Activated T-helper 2 cell treated with anti-CD3 and anti-CD28 coated beads, Interferon-gamma antibody, Interleukin-2, Interleukin-4, amounts not matched to agents 10 μg/mL and 5 μg/mL and 100 μg/mL, durations not matched to agents 14 hours and 24 hours and 36 hours (primary cell): ENCODE data around the gene NOSTRIN. TPM values are rescaled to one million over a fixed set of nuclear protein-coding genes. Genes with fewer than 3 reads are reported as not detected.

ENCODE experiments used
- DNase-seq: peaks from one replicate; pipeline ENCODE4 v3.0.0; 2021; ENCODE audit warnings: low spot score
- H3K27ac Mint-ChIP-seq: one replicate; pipeline ENCODE4 v1.8.0; 2021; ENCODE audit warnings: mixed read lengths
- H3K27me3 Mint-ChIP-seq: one replicate; pipeline ENCODE4 v1.8.0; 2021; ENCODE audit warnings: low read depth, mixed read lengths
- H3K36me3 Mint-ChIP-seq: one replicate; pipeline ENCODE4 v1.8.0; 2021; ENCODE audit warnings: low read depth, mixed read lengths
- H3K4me1 Mint-ChIP-seq: one replicate; pipeline ENCODE4 v1.8.0; 2021; ENCODE audit warnings: low read depth, mixed read lengths
- H3K4me3 Mint-ChIP-seq: one replicate; pipeline ENCODE4 v1.8.0; 2021; ENCODE audit warnings: low read depth, mild to moderate bottlenecking, moderate library complexity, mixed read lengths
- H3K9me3 Mint-ChIP-seq: one replicate; pipeline ENCODE4 v1.8.0; 2021; ENCODE audit warnings: mixed read lengths
- intact Hi-C: fragments of 100-400 bp; cut with micrococcal nuclease; formaldehyde crosslinking; loops from one replicate; pipeline ENCODE4 v1.15.1; 2023
- total RNA-seq: library from RNA; stranded (reverse); gene quantifications from 2 replicates; pipeline ENCODE4 v1.2.3, GENCODE V29; 2022

The NOSTRIN gene
- total RNA-seq, 1 donor from 2014 or later = not detected

DNA sequence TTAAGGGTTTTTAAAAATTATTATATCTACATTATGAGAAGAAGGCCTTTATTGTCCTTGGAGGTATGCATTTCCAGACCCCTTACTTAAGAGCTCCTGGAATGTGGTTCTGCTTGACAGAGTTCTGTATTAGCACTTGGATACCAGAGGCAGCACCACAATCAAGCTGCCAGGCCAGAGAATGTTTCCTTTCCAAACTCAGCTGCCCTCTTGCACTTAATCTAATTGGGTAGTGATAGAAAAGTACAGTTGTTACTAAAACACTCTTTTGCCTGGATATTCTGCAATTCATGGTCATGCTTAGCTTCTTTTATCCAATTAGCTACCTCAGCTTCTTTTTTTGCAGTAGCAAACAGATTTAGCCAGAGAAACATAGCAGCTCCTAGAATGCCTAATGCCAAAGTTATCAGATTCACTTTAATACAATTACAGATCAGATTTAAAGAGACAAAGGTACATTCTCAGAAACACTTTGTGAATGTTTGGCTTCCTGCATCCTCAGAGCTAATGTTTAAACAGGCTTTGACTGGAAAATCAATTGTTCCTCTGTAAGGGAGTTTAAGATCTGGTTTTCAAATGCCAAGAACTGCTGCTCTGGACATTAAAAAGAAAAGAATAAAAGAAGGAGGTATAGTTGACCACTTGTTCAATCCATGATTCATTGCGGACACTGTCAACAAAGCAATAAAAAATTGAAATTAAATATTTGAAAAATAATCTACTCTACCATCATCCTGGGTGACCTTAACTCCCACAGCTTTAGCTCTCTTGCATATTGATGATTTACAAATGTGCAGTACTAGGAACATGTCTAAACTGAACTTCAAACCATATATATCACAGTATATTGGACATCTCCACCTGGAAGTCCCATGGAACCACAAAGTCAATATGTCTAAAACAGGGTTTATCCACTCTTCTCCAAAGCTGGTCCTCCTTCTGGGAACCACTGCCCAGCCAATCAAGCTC is 12.8 kb downstream of the NOSTRIN start:
- no peaks in the 10 kb centered on the region for H3K4me1 Mint-ChIP-seq
- no peaks in the 10 kb centered on the region for H3K9me3 Mint-ChIP-seq
- H3K4me3 Mint-ChIP-seq = no peak overlapping the region
- H3K27me3 Mint-ChIP-seq = peaks cover 21% of the 10 kb centered on the region
- intact Hi-C loops = no loop called here
- H3K27ac Mint-ChIP-seq = no peak overlapping the region
- H3K36me3 Mint-ChIP-seq = no peaks in the 10 kb centered on the region
- DNase-seq = no peak

- Mint-ChIP-seq H3K4me3 (no peak overlapping the region), H3K36me3 (no peaks in the 10 kb centered on the region), H3K4me1 (no peaks in the 10 kb centered on the region), H3K27ac (no peak overlapping the region), H3K27me3 (peaks cover 17% of the 10 kb centered on the region), H3K9me3 (no peaks in the 10 kb centered on the region)
- intact Hi-C loops = no loop called here
- no peak for DNase-seq
Observed at GRCh38 chr2:168816369-168816768, 13.9 kb downstream of the NOSTRIN start.

DNA sequence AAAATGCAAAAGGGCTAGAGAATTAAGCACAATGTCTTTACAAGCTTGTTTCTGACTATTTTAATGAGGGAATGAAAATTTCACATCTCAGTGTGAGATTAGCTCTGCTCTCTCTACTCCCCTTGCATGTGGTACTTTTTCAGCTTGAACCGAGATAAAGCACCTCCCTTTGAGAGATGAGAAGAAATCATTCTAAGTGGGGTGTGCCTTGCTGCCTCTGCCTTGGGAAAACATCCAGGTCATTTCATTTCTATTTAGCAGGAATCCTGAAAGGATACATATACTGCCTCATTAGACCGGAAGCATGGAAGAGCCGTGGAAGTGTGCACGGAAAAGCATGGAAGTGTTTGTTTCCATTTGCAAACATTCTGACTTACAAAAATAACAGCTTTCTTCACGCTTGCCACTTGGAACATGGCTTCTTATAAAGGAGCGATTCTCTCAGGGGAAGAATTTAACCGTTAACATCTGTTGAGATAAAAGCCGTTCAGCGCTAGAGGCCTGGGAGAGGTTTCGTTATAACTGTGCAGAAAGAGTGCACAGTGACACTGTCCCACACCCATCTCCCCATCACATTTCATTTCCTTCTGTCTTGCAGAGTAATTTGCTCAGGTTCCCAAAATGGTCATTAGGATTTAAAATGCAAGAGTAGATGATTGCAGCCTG is 16.7 kb downstream of the NOSTRIN start:
- intact Hi-C loops = no loop called here
- no peak for DNase-seq
- no peak overlapping the region for H3K4me3 Mint-ChIP-seq
- no peaks in the 10 kb centered on the region for H3K9me3 Mint-ChIP-seq
- no peak overlapping the region for H3K27ac Mint-ChIP-seq
- H3K36me3 Mint-ChIP-seq = no peaks in the 10 kb centered on the region
- H3K27me3 Mint-ChIP-seq = peaks cover 13% of the 10 kb centered on the region
- no peaks in the 10 kb centered on the region for H3K4me1 Mint-ChIP-seq

GRCh38 chr2:168819829-168820489 is 17.5 kb downstream of the NOSTRIN start:
- Mint-ChIP-seq H3K4me3 (no peak overlapping the region), H3K4me1 (no peaks in the 10 kb centered on the region), H3K9me3 (no peaks in the 10 kb centered on the region), H3K36me3 (no peaks in the 10 kb centered on the region), H3K27ac (no peak overlapping the region), H3K27me3 (peaks cover 9% of the 10 kb centered on the region)
- DNase-seq = no peak
- intact Hi-C loops = no loop called here

- Mint-ChIP-seq H3K27me3 (peaks cover 7% of the 10 kb centered on the region), H3K9me3 (no peaks in the 10 kb centered on the region), H3K4me1 (no peaks in the 10 kb centered on the region), H3K27ac (no peak overlapping the region), H3K4me3 (no peak overlapping the region), H3K36me3 (no peaks in the 10 kb centered on the region)
- intact Hi-C loops = no loop called here
- DNase-seq = no peak
Observed at GRCh38 chr2:168821577-168821976, 19.1 kb downstream of the NOSTRIN start.

DNA sequence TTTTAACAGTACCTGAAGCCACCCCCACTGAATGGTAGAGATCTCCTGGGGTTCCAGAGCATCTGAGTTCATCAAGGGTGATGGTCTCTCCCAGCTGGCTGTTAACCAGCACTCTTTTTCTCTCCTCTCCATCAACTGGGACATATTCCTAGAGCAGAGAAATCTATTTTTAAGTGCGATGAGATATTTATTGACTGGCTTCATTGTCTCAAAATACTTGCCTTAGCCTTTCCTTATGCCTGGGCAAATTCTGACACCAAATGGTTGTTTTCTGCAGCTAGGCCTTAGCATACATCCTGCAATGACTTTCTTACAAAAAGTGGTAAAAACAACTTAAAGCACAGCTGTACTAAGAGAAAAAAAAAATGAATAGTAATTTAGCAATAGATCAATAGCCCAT is 19.6 kb downstream of the NOSTRIN start:
- no peak overlapping the region for H3K27ac Mint-ChIP-seq
- peaks cover 6% of the 10 kb centered on the region for H3K27me3 Mint-ChIP-seq
- H3K4me3 Mint-ChIP-seq = no peak overlapping the region
- H3K4me1 Mint-ChIP-seq = no peaks in the 10 kb centered on the region
- H3K36me3 Mint-ChIP-seq = no peaks in the 10 kb centered on the region
- DNase-seq = no peak
- intact Hi-C loops = no loop called here
- H3K9me3 Mint-ChIP-seq = no peaks in the 10 kb centered on the region

- no peak for DNase-seq
- Mint-ChIP-seq H3K9me3 (no peaks in the 10 kb centered on the region), H3K36me3 (no peaks in the 10 kb centered on the region), H3K4me1 (no peaks in the 10 kb centered on the region), H3K27me3 (peaks cover 2% of the 10 kb centered on the region), H3K27ac (no peak overlapping the region), H3K4me3 (no peak overlapping the region)
- intact Hi-C loops = no loop called here
Observed at GRCh38 chr2:168825126-168825525, 22.7 kb downstream of the NOSTRIN start.

DNA sequence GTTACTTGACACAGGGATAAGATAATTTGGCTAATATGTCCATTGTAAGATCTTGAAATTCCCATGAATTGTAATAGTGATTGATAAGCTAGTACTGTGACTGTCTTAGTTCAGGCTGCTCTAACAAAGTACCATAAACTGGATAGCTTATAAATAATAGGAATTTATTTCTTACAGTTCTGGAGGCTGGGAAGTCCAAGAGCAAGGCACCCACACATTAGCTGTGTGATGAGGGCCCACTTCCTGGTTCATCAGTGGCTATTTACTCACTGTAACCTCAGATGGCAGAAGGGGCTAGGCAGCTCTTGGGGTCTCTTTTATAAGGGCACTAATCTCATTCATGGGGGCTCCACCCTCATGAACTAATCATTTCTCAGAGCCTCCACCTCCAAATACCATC is 28.5 kb downstream of the NOSTRIN start:
- H3K9me3 Mint-ChIP-seq = no peaks in the 10 kb centered on the region
- no peaks in the 10 kb centered on the region for H3K4me1 Mint-ChIP-seq
- H3K36me3 Mint-ChIP-seq = no peaks in the 10 kb centered on the region
- no peak for DNase-seq
- intact Hi-C loops = no loop called here
- no peaks in the 10 kb centered on the region for H3K27me3 Mint-ChIP-seq
- H3K4me3 Mint-ChIP-seq = no peak overlapping the region
- no peak overlapping the region for H3K27ac Mint-ChIP-seq

DNA sequence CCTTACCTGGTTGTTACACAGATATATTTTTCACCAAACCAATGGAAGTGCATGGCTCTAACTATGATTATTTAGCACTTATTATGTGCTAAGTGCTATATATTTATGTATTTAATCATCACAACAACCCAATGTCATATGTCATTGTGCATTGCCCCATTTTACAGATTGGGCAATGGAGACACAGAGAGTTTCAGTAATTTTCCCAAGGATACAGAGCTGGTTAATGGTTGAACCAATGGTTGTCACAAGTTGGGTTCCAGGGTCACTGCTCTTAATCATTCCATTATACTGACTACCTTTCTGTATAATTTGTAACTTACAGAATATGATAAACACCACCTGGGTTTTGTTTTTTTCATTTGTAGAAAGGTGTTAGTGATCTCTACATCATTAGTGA is 29.2 kb downstream of the NOSTRIN start:
- Mint-ChIP-seq H3K36me3 (no peaks in the 10 kb centered on the region), H3K4me1 (no peaks in the 10 kb centered on the region), H3K4me3 (no peak overlapping the region), H3K27me3 (no peaks in the 10 kb centered on the region), H3K9me3 (no peaks in the 10 kb centered on the region), H3K27ac (no peak overlapping the region)
- intact Hi-C loops = no loop called here
- no peak for DNase-seq

DNA sequence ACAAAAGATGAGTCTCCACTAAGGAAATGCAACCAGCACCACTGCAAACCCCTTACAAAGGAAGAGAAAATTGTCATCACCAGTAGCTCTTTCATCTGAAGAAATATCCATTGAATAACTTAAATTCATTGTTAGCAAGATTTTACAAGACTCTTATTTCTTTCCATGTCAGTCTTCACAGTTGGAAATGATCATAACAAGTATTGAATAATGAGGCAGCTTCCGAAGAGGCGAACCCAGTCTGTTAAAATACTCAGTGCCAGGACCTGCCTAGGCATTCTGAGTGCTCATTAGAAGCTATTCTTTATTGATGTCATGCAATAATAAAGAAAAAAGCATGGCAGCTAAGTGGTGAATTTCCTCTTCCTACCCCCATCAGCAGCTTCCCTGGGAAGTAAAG is 33.5 kb downstream of the NOSTRIN start:
- Mint-ChIP-seq H3K27ac (no peak overlapping the region), H3K4me1 (no peaks in the 10 kb centered on the region), H3K4me3 (no peak overlapping the region), H3K9me3 (no peaks in the 10 kb centered on the region), H3K27me3 (no peaks in the 10 kb centered on the region), H3K36me3 (no peaks in the 10 kb centered on the region)
- intact Hi-C loops = no loop called here
- no peak for DNase-seq

DNA sequence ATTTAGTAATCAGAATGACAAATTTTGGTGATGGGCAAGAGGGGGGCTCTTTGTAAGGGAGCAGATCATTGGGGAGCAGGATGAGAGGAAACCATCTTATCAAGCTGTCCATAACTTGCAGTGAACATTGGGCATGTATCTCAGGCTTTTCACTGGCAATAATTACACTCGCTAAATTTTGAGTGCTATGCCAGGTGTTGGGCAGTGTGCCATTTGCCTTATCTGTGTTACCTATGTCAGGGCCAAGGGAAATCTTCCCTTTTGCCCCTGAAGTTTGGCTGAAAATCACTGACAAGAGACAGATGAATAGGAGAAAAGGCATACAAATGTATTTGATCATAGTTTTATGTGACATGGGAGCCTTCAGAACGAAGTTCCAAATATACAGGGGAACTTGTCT is 39.0 kb downstream of the NOSTRIN start:
- DNase-seq = no peak
- H3K27me3 Mint-ChIP-seq = no peaks in the 10 kb centered on the region
- peaks cover 9% of the 10 kb centered on the region for H3K4me1 Mint-ChIP-seq
- no peaks in the 10 kb centered on the region for H3K36me3 Mint-ChIP-seq
- H3K9me3 Mint-ChIP-seq = no peaks in the 10 kb centered on the region
- no peak overlapping the region for H3K4me3 Mint-ChIP-seq
- no peak overlapping the region for H3K27ac Mint-ChIP-seq
- intact Hi-C loops = no loop called here

- H3K9me3 Mint-ChIP-seq = no peaks in the 10 kb centered on the region
- no peak for DNase-seq
- intact Hi-C loops = no loop called here
- H3K27me3 Mint-ChIP-seq = no peaks in the 10 kb centered on the region
- no peak overlapping the region for H3K27ac Mint-ChIP-seq
- H3K4me3 Mint-ChIP-seq = no peak overlapping the region
- peaks cover 9% of the 10 kb centered on the region for H3K4me1 Mint-ChIP-seq
- H3K36me3 Mint-ChIP-seq = no peaks in the 10 kb centered on the region
Observed at GRCh38 chr2:168843253-168843652, 40.8 kb downstream of the NOSTRIN start.

- Mint-ChIP-seq H3K27ac (no peak overlapping the region), H3K4me1 (peaks cover 2% of the 10 kb centered on the region), H3K9me3 (no peaks in the 10 kb centered on the region), H3K4me3 (no peak overlapping the region), H3K36me3 (peaks cover 8% of the 10 kb centered on the region), H3K27me3 (no peaks in the 10 kb centered on the region)
- no peak for DNase-seq
- intact Hi-C loops = no loop called here
Observed at GRCh38 chr2:168848225-168848624, 45.8 kb downstream of the NOSTRIN start.
